ENCODE data around the gene SPOP. TPM values are rescaled to one million over a fixed set of nuclear protein-coding genes. Genes with fewer than 3 reads are reported as not detected.

Gene SPOP
- total RNA-seq, 1 donor from 2014 or later: 43.6 TPM

DNA sequence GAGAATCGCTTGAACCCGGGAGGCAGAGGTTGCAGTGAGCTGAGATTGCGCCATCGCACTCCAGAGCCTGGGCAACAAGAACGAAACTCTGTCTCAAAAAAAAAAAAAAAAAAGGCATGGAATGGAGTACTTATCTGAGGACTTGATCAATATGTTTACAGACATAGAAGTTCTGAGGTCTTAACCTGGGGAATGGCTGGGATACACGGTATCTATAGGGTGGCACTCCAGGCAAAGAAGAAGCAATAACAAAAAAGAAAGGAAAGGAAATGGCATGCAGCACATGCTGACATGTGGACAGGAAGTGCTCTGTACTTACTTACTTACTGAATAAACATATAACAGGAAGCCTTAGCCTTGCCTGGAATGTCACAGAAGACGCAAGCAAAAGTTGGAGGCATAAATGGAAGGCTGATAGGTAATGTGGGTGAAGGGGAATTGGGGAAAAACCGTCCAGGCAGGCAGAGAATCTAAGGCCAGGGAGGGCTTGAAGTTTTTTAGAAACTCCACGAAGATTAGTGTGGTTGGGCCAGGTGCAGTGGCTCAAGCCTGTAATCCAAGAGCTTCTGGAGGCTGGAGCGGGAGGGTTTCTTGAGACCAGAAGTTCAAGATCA, 10.1 kb upstream of the SPOP start:
- no peak for DNase-seq (ENCODE audit: low read depth)
- Histone ChIP-seq H3K4me3 (ENCODE audit: low read depth, low read length) (no peak overlapping the region), H3K36me3 (ENCODE audit: control insufficient read depth, insufficient read depth, low read length) (no peaks in the 10 kb centered on the region), H3K27me3 (ENCODE audit: control insufficient read depth, insufficient read depth, low read length) (peaks cover 5% of the 10 kb centered on the region)
- TF ChIP-seq, protein P1, sequence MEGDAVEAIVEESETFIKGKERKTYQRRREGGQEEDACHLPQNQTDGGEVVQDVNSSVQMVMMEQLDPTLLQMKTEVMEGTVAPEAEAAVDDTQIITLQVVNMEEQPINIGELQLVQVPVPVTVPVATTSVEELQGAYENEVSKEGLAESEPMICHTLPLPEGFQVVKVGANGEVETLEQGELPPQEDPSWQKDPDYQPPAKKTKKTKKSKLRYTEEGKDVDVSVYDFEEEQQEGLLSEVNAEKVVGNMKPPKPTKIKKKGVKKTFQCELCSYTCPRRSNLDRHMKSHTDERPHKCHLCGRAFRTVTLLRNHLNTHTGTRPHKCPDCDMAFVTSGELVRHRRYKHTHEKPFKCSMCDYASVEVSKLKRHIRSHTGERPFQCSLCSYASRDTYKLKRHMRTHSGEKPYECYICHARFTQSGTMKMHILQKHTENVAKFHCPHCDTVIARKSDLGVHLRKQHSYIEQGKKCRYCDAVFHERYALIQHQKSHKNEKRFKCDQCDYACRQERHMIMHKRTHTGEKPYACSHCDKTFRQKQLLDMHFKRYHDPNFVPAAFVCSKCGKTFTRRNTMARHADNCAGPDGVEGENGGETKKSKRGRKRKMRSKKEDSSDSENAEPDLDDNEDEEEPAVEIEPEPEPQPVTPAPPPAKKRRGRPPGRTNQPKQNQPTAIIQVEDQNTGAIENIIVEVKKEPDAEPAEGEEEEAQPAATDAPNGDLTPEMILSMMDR (IDR thresholded peaks at IDR 0.05; ENCODE audit: insufficient read depth, low read length, poor library complexity, severe bottlenecking): no peak

DNA sequence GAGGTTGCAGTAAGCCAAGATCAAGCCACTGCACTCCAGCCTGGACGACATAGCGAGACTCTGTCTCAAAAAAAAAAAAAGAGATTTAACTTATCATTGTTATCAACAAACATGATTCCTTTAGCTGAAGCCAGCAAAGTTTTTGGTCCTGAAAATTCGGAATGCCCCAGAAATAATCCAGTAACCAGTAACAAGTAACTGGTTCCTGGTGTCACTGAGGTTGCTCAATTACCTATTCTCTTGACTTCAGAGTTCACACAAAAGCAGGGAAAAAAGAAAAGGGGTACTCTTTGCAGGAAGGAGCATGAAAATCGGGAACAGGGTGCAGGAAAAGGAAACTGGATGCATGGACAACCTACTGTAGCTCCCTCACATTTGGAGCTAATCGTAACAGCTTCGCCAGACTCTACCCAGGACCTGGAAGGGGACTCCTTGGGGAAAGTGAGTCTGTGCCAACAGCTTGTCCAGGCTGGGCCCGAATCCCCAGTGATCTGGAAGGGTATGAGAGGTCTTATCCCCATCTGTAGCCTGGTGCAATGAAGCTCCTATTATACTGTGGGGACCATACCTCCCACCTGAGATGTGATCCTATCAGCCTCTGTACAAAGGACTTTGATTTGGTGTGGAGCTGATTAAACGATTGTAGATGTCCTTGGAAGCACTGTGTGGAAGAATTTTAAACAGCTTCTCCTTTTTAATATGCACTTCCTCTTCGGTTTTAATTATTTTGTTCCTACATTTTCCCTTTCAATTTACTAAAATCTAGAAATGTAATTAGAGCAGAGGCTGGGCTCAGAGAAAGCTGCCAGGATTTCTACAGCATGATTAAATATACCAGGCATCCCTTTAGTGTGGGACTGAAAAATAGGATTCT, 3.4 kb upstream of the SPOP start:
- Histone ChIP-seq H3K4me3 (ENCODE audit: low read depth, low read length) (no peak overlapping the region), H3K27me3 (ENCODE audit: control insufficient read depth, insufficient read depth, low read length) (peaks cover 2% of the 10 kb centered on the region), H3K36me3 (ENCODE audit: control insufficient read depth, insufficient read depth, low read length) (no peaks in the 10 kb centered on the region)
- TF ChIP-seq, protein P1 (IDR thresholded peaks at IDR 0.05; ENCODE audit: insufficient read depth, low read length, poor library complexity, severe bottlenecking): no peak
- DNase-seq (ENCODE audit: low read depth): no peak

DNA sequence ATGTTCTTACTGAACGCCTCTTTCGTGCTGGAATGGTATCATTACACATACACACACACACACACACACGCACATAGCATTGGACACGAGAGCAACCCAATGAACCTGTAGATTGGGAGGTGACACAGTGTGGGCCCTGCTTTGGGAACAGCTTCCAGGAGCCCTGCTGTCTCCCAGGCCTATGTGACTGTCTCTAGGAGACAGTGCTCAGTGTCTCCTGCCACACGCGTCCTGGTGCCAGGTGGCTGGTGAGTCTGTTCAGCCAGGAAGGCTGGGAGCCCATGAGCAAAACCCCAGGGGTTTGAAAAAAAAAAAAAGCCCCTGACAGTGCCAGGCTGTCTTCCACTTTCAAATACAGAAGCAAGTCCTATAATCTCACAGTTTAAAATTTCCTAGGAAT, 2.4 kb upstream of the SPOP start:
- Histone ChIP-seq H3K4me3 (ENCODE audit: low read depth, low read length) (no peak overlapping the region), H3K36me3 (ENCODE audit: control insufficient read depth, insufficient read depth, low read length) (no peaks in the 10 kb centered on the region), H3K27me3 (ENCODE audit: control insufficient read depth, insufficient read depth, low read length) (peaks cover 2% of the 10 kb centered on the region)
- TF ChIP-seq, protein P1 (IDR thresholded peaks at IDR 0.05; ENCODE audit: insufficient read depth, low read length, poor library complexity, severe bottlenecking): no peak
- no peak for DNase-seq (ENCODE audit: low read depth)

DNA sequence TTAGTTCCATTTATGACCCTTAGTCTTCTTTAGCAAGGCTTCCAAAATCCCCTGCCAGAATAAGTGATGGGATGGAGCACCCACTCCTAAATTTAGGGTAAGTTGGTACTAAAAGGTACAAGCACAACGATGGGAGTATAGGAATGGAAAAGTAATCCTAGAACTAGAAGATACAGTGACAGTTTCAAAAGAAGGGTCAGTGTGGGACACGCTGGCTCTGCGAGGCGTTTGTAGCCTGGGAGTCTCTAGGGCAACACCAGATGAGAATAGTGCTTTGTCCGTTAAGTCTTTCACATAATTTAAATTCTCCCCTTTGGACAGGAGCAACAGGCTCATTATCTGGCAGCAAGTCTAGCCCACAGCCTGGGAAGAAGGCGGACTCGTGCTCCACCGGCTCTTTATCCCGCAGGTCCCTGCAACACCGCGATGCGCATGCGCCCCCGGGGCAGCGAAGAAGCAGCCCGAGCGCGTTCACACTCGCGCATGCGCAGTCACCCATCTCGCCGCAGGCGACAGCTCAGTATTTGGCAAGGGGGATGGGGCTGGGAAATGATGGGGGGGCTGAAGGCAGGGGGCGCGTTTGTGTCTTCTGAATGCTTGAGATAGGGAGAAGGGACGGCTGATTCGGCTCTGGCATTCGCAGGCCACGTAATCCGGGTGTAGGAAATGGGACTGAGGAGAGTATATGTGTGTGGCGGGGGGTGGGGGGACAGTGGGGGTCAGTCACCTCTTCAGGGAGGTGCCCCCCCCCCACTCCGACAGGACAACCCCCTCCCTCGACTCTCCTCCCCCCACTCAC, 564 bp downstream of the SPOP start:
- H3K27me3 ChIP-seq (ENCODE audit: control insufficient read depth, insufficient read depth, low read length): no peaks in the 10 kb centered on the region
- DNase-seq (ENCODE audit: low read depth): peak; percentile 70
- peak overlapping the region; percentile 74 for H3K4me3 ChIP-seq (ENCODE audit: low read depth, low read length)
- TF ChIP-seq, protein P1 (IDR thresholded peaks at IDR 0.05; ENCODE audit: insufficient read depth, low read length, poor library complexity, severe bottlenecking): no peak
- H3K36me3 ChIP-seq (ENCODE audit: control insufficient read depth, insufficient read depth, low read length): no peaks in the 10 kb centered on the region

DNA sequence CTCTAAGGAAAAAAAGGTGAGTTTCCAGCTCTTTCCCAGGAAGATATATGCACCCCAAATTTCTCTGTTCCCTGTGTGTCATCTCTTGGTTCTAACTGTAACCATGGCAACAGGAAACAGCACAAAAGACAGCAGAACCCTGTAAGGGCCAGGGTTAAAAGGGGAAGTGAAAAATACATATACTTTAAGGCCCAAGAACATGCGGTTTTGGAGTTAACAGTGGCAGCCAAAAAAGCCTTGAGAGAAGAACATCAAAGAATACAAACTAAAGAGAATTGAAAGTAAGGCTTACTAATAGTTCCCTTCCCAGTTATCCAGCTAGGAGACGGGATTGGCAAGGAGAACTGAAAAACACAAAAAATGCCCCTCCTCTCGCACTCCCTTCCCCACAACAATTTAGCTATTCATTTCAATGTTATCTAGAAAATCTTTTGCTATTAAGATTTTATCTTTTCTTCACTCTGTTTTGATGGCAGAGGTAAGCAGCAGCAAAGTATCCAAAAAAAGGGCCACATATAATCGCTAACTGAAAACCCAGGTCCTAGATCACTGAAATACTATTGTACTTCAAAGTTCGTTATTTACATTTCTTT, 1.5 kb downstream of the SPOP start:
- no peak for DNase-seq (ENCODE audit: low read depth)
- Histone ChIP-seq H3K36me3 (ENCODE audit: control insufficient read depth, insufficient read depth, low read length) (no peaks in the 10 kb centered on the region), H3K4me3 (ENCODE audit: low read depth, low read length) (peak overlapping the region; percentile 74), H3K27me3 (ENCODE audit: control insufficient read depth, insufficient read depth, low read length) (no peaks in the 10 kb centered on the region)
- TF ChIP-seq, protein P1 (IDR thresholded peaks at IDR 0.05; ENCODE audit: insufficient read depth, low read length, poor library complexity, severe bottlenecking): no peak
